ENCODE data around the gene IL17RA.

DNA sequence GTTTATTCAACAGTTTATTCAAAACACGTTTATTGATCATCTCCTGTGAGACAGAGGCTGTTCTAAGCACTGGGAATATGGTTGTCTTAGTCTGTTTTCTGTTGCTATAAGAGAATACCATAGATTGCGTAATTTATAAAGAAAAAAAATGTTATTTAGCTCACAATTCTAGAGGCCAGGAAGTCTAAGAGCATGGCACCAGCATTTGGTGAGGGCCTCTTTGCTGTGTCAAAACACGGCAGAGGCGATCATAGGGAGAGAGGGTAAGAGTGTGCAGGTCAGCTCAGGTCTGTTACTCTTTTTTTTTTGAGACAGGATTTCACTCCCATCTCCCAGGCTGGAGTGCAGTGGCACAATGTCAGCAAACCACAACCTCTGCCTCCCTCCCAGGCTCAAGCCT, 5.2 kb upstream of the IL17RA start:
- no peak for TF ChIP-seq TAF1 (IDR thresholded peaks at IDR 0.05; ENCODE audit: low read depth, low read length)
- no peak for TF ChIP-seq POLR2AphosphoS5 (IDR thresholded peaks at IDR 0.05; ENCODE audit: low read depth, low read length)
- no peak for TF ChIP-seq POLR2A (IDR thresholded peaks at IDR 0.05; ENCODE audit: low read depth, low read length)
- TF ChIP-seq POU2F2 (IDR thresholded peaks at IDR 0.05; ENCODE audit: low read depth, low read length) = no peak
- no peak for TF ChIP-seq SPI1 (IDR thresholded peaks at IDR 0.05; ENCODE audit: low read depth, low read length)

Data from GM12891 (cell line).